HepG2 (cell line): ENCODE results near the gene TANGO2.

Experiments
- HBP1 ChIP-seq: IDR thresholded peaks from 2 replicates; pipeline ENCODE4 v1.6.1; 2016; ENCODE audit warnings: low read depth, control low read depth
- SALL2 ChIP-seq: sonication (generic); formaldehyde crosslinking; IDR thresholded peaks from 2 replicates; pipeline ENCODE4 v1.8.1; 2023; ENCODE audit warnings: mild to moderate bottlenecking, missing genetic modification reagents, inconsistent platforms
- THAP9 ChIP-seq: sonication (generic); formaldehyde crosslinking; IDR thresholded peaks from 2 replicates; pipeline ENCODE4; 2020; ENCODE audit warnings: missing genetic modification reagents, mild to moderate bottlenecking, borderline replicate concordance
- ZNF557 ChIP-seq: sonication (generic); formaldehyde crosslinking; IDR thresholded peaks from 2 replicates; pipeline ENCODE4 v1.4.0; 2020; ENCODE audit warnings: missing genetic modification reagents
- ZSCAN25 ChIP-seq: sonication (generic); formaldehyde crosslinking; IDR thresholded peaks from 2 replicates; pipeline ENCODE4 v1.8.0; 2022; ENCODE audit warnings: mild to moderate bottlenecking, missing genetic modification reagents

- TF ChIP-seq THAP9 (CRISPR knock-in tag): no peak
- TF ChIP-seq SALL2 (CRISPR knock-in tag): no peak
- TF ChIP-seq HBP1 (CRISPR knock-in tag): no peak
- no peak for TF ChIP-seq ZSCAN25 (CRISPR knock-in tag)
- TF ChIP-seq ZNF557 (CRISPR knock-in tag): no peak
Observed at GRCh38 chr22:20069331-20070042, 48.6 kb downstream of the TANGO2 start.
